ENCODE results near the gene NRXN2.

Gene NRXN2

GRCh38 chr11:64718780-64719124 is 4.2 kb downstream of the NRXN2 start:
- no peak overlapping the region for H3K4me3 Mint-ChIP-seq
- peaks cover 66 to 91% of the 10 kb centered on the region in 2 donors for H3K27me3 Mint-ChIP-seq
- no peak overlapping the region for H3K27ac Mint-ChIP-seq
- DNase-seq (no peak), ATAC-seq (replicated peaks) (no peak)
- H3K9me3 Mint-ChIP-seq = no peaks in the 10 kb centered on the region
- peaks cover 0 to 4% of the 10 kb centered on the region in 2 donors for H3K4me1 Mint-ChIP-seq (ENCODE audit: low read depth in 2 of 2)
- H3K36me3 Mint-ChIP-seq (ENCODE audit: insufficient read depth) = no peaks in the 10 kb centered on the region

GRCh38 chr11:64718084-64718779 is 4.8 kb downstream of the NRXN2 start:
- Mint-ChIP-seq H3K9me3 (no peaks in the 10 kb centered on the region), H3K27ac (no peak overlapping the region), H3K36me3 (ENCODE audit: insufficient read depth) (no peaks in the 10 kb centered on the region), H3K4me1 (ENCODE audit: low read depth in 2 of 2) (peaks cover 0 to 2% of the 10 kb centered on the region in 2 donors), H3K27me3 (peaks cover 66 to 92% of the 10 kb centered on the region in 2 donors), H3K4me3 (no peak overlapping the region)
- no peak for ATAC-seq (replicated peaks)
- no peak for DNase-seq

GRCh38 chr11:64717268-64717578 is 5.8 kb downstream of the NRXN2 start:
- DNase-seq (no peak), ATAC-seq (replicated peaks) (no peak)
- no peak overlapping the region for H3K27ac Mint-ChIP-seq
- H3K4me3 Mint-ChIP-seq = no peak overlapping the region
- H3K36me3 Mint-ChIP-seq (ENCODE audit: insufficient read depth) = no peaks in the 10 kb centered on the region
- peaks cover 65 to 89% of the 10 kb centered on the region in 2 donors for H3K27me3 Mint-ChIP-seq
- H3K9me3 Mint-ChIP-seq = no peaks in the 10 kb centered on the region
- H3K4me1 Mint-ChIP-seq (ENCODE audit: low read depth in 2 of 2) = peaks cover 2 to 4% of the 10 kb centered on the region in 2 donors

GRCh38 chr11:64716473-64717267 is 6.3 kb downstream of the NRXN2 start:
- Mint-ChIP-seq H3K4me3 (no peak overlapping the region), H3K27ac (no peak overlapping the region), H3K4me1 (ENCODE audit: low read depth in 2 of 2) (peaks cover 7 to 10% of the 10 kb centered on the region in 2 donors)

GRCh38 chr11:64715756-64716472 is 7.1 kb downstream of the NRXN2 start:
- peaks cover 73 to 89% of the 10 kb centered on the region in 2 donors for H3K27me3 Mint-ChIP-seq
- no peak overlapping the region for H3K4me3 Mint-ChIP-seq
- peaks cover 9 to 13% of the 10 kb centered on the region in 2 donors for H3K4me1 Mint-ChIP-seq (ENCODE audit: low read depth in 2 of 2)
- no peaks in the 10 kb centered on the region for H3K36me3 Mint-ChIP-seq (ENCODE audit: insufficient read depth)
- no peak overlapping the region for H3K27ac Mint-ChIP-seq
- ATAC-seq (replicated peaks) = no peak
- DNase-seq = no peak
- H3K9me3 Mint-ChIP-seq = no peaks in the 10 kb centered on the region

More at GRCh38 chr11:64716473-64717267, 6.3 kb downstream of the NRXN2 start:
- H3K36me3 Mint-ChIP-seq (ENCODE audit: insufficient read depth) = no peaks in the 10 kb centered on the region
- DNase-seq (no peak), ATAC-seq (replicated peaks) (no peak)
- peaks cover 65 to 89% of the 10 kb centered on the region in 2 donors for H3K27me3 Mint-ChIP-seq
- no peaks in the 10 kb centered on the region for H3K9me3 Mint-ChIP-seq

- no peak for ATAC-seq (replicated peaks)
- H3K36me3 Mint-ChIP-seq (ENCODE audit: insufficient read depth) = no peaks in the 10 kb centered on the region
These were observed 7.9 kb downstream of the NRXN2 start for GRCh38 chr11:64715110-64715509.

GRCh38 chr11:64714666-64715065 is 8.3 kb downstream of the NRXN2 start:
- ATAC-seq (replicated peaks) (no peak), DNase-seq (no peak)
- Mint-ChIP-seq H3K4me1 (ENCODE audit: low read depth in 2 of 2) (peaks cover 9 to 15% of the 10 kb centered on the region in 2 donors), H3K4me3 (peak overlapping the region in 1 of 2 donors; percentile 47), H3K27me3 (peaks cover 77 to 89% of the 10 kb centered on the region in 2 donors), H3K27ac (no peak overlapping the region), H3K36me3 (ENCODE audit: insufficient read depth) (no peaks in the 10 kb centered on the region), H3K9me3 (no peaks in the 10 kb centered on the region)

More at GRCh38 chr11:64715110-64715509, 7.9 kb downstream of the NRXN2 start:
- no peaks in the 10 kb centered on the region for H3K9me3 Mint-ChIP-seq
- H3K27me3 Mint-ChIP-seq = peaks cover 77 to 89% of the 10 kb centered on the region in 2 donors
- H3K4me3 Mint-ChIP-seq = no peak overlapping the region
- no peak for DNase-seq
- no peak overlapping the region for H3K27ac Mint-ChIP-seq
- peaks cover 9 to 15% of the 10 kb centered on the region in 2 donors for H3K4me1 Mint-ChIP-seq (ENCODE audit: low read depth in 2 of 2)

GRCh38 chr11:64713781-64714363 is 9.1 kb downstream of the NRXN2 start:
- H3K36me3 Mint-ChIP-seq (ENCODE audit: insufficient read depth) = no peaks in the 10 kb centered on the region
- ATAC-seq (replicated peaks) (no peak), DNase-seq (no peak)
- H3K4me3 Mint-ChIP-seq = peak overlapping the region; percentile 47 to 52
- H3K9me3 Mint-ChIP-seq = no peaks in the 10 kb centered on the region
- peaks cover 9 to 15% of the 10 kb centered on the region in 2 donors for H3K4me1 Mint-ChIP-seq (ENCODE audit: low read depth in 2 of 2)
- peaks cover 83 to 87% of the 10 kb centered on the region in 2 donors for H3K27me3 Mint-ChIP-seq
- no peak overlapping the region for H3K27ac Mint-ChIP-seq

- H3K9me3 Mint-ChIP-seq = no peaks in the 10 kb centered on the region
- H3K36me3 Mint-ChIP-seq (ENCODE audit: insufficient read depth) = no peaks in the 10 kb centered on the region
- ATAC-seq (replicated peaks) (peak; percentile 62), DNase-seq (no peak)
- H3K4me1 Mint-ChIP-seq (ENCODE audit: low read depth in 2 of 2) = peaks cover 9 to 15% of the 10 kb centered on the region in 2 donors
- no peak overlapping the region for H3K27ac Mint-ChIP-seq
- no peak overlapping the region for H3K4me3 Mint-ChIP-seq
- peaks cover 84 to 86% of the 10 kb centered on the region in 2 donors for H3K27me3 Mint-ChIP-seq
These were observed 9.8 kb downstream of the NRXN2 start for GRCh38 chr11:64713016-64713707.

- peak overlapping the region; percentile 43 to 52 for H3K4me3 Mint-ChIP-seq
- H3K4me1 Mint-ChIP-seq (ENCODE audit: low read depth in 2 of 2) = peaks cover 9 to 15% of the 10 kb centered on the region in 2 donors
- H3K27me3 Mint-ChIP-seq = peaks cover 81 to 84% of the 10 kb centered on the region in 2 donors
- ATAC-seq (replicated peaks) = peak; percentile 21
- H3K36me3 Mint-ChIP-seq (ENCODE audit: insufficient read depth) = no peaks in the 10 kb centered on the region
- no peak for DNase-seq
- no peaks in the 10 kb centered on the region for H3K9me3 Mint-ChIP-seq
- H3K27ac Mint-ChIP-seq = no peak overlapping the region
These were observed 10.5 kb downstream of the NRXN2 start for GRCh38 chr11:64712430-64713015.

GRCh38 chr11:64711956-64712362 is 11.0 kb downstream of the NRXN2 start:
- Mint-ChIP-seq H3K4me1 (ENCODE audit: low read depth in 2 of 2) (peaks cover 9 to 15% of the 10 kb centered on the region in 2 donors), H3K27ac (no peak overlapping the region), H3K4me3 (peak overlapping the region; percentile 43 to 52), H3K36me3 (ENCODE audit: insufficient read depth) (peaks cover under 1% of the 10 kb centered on the region), H3K27me3 (peaks cover 76 to 79% of the 10 kb centered on the region in 2 donors), H3K9me3 (no peaks in the 10 kb centered on the region)
- no peak for ATAC-seq (replicated peaks)
- no peak for DNase-seq

GRCh38 chr11:64711138-64711955 is 11.7 kb downstream of the NRXN2 start:
- DNase-seq = no peak
- peaks cover 5% of the 10 kb centered on the region for H3K36me3 Mint-ChIP-seq (ENCODE audit: insufficient read depth)
- ATAC-seq (replicated peaks) = no peak
- H3K9me3 Mint-ChIP-seq = no peaks in the 10 kb centered on the region
- H3K4me3 Mint-ChIP-seq = peak overlapping the region in 1 of 2 donors; percentile 52
- H3K4me1 Mint-ChIP-seq (ENCODE audit: low read depth in 2 of 2) = peaks cover 9 to 15% of the 10 kb centered on the region in 2 donors
- peaks cover 76 to 79% of the 10 kb centered on the region in 2 donors for H3K27me3 Mint-ChIP-seq
- H3K27ac Mint-ChIP-seq = no peak overlapping the region

Data from effector memory CD8-positive, alpha-beta T cell (primary cell).